ENCODE data around the gene SCP2.

DNA sequence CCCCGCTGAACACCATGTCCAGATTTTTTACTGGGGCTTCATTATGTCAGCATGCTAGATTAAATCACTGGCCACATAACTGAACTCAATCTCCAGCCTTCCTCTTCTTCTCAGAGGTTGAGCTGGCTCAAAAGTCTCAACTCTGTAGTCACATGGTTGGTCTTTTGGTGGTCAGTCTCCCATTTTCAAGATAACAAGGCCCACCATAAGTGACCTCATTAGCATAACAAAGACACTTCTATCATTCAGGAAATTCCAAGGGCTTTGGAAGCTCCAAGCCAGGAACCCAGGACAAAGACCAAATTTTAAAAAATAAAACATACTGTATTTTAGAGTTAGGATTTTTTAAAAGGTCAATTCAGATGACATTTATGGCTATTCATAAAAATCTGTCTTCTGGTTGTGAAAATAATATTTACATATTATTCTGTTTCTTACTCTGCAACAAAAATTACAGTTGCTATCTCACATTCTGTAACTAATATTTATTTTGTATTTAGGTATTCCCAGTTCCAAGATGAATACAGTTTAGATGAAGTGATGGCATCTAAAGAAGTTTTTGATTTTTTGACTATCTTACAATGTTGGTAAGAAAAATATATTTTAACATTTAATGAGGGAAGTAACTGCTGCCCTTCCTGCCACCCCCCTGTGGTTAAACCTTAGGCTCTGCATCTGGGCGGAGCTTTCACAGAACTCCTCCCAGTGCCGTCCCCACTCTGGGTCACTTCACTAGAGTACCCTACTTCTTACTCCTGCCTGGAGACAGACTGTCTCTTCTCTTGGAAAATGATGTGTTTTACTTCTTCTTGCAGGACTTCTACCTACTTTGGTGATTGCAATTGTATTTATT, 49.3 kb downstream of the SCP2 start:
- TF ChIP-seq ZNF530 (tag by site-specific recombination; IDR thresholded peaks at IDR 0.05; ENCODE audit: low read depth) (no peak), ZNF335 (tag by site-specific recombination; conservative IDR thresholded peaks at IDR 0.05) (no peak), ZSCAN30 (tag by site-specific recombination; IDR thresholded peaks at IDR 0.05) (no peak)
- TF ChIP-seq, protein P1, sequence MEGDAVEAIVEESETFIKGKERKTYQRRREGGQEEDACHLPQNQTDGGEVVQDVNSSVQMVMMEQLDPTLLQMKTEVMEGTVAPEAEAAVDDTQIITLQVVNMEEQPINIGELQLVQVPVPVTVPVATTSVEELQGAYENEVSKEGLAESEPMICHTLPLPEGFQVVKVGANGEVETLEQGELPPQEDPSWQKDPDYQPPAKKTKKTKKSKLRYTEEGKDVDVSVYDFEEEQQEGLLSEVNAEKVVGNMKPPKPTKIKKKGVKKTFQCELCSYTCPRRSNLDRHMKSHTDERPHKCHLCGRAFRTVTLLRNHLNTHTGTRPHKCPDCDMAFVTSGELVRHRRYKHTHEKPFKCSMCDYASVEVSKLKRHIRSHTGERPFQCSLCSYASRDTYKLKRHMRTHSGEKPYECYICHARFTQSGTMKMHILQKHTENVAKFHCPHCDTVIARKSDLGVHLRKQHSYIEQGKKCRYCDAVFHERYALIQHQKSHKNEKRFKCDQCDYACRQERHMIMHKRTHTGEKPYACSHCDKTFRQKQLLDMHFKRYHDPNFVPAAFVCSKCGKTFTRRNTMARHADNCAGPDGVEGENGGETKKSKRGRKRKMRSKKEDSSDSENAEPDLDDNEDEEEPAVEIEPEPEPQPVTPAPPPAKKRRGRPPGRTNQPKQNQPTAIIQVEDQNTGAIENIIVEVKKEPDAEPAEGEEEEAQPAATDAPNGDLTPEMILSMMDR (tag by site-specific recombination; IDR thresholded peaks at IDR 0.05): no peak
